Amygdala (tissue), 56 donors: ENCODE measurements around the gene CHMP3.
A peak's percentile ranks its signal among the peaks of the same experiment; 100 is the strongest.
"Not testable (repeated sequence)": the region's sequence is repeated elsewhere in the genome, so short reads cannot be mapped to it uniquely, and the experiment has no call there.

Experiments used
- DNase-seq, 56 donors: peaks; one replicate each; lab custom pipeline; 2025; lab: John Stamatoyannopoulos, UW

The CHMP3 gene

GRCh38 chr2:86512892-86513291 is 50.4 kb downstream of the CHMP3 start:
- no peak for DNase-seq

- DNase-seq = no peak
Observed at GRCh38 chr2:86512034-86512433, 51.2 kb downstream of the CHMP3 start.

- no peak for DNase-seq
Observed at GRCh38 chr2:86510436-86510933, 52.8 kb downstream of the CHMP3 start.

- no peak for DNase-seq
Observed at GRCh38 chr2:86507600-86507999, 55.6 kb downstream of the CHMP3 start.

- no peak for DNase-seq
Observed at GRCh38 chr2:86500325-86501083, 62.7 kb downstream of the CHMP3 start.

GRCh38 chr2:86499326-86499725 is 63.9 kb downstream of the CHMP3 start:
- no peak for DNase-seq

GRCh38 chr2:86498468-86499260 is 64.6 kb downstream of the CHMP3 start:
- DNase-seq = no peak

- DNase-seq = not testable (repeated sequence)
Observed at GRCh38 chr2:86496391-86496790, 66.9 kb downstream of the CHMP3 start.

GRCh38 chr2:86492048-86492453 is 71.2 kb downstream of the CHMP3 start:
- no peak for DNase-seq

GRCh38 chr2:86491088-86491487 is 72.2 kb downstream of the CHMP3 start:
- DNase-seq = no peak

GRCh38 chr2:86490245-86490644 is 73.0 kb downstream of the CHMP3 start:
- DNase-seq = no peak

GRCh38 chr2:86489542-86489941 is 73.7 kb downstream of the CHMP3 start:
- DNase-seq = no peak

GRCh38 chr2:86488561-86489250 is 74.5 kb downstream of the CHMP3 start:
- no peak for DNase-seq

- DNase-seq = no peak
Observed at GRCh38 chr2:86487062-86487461, 76.2 kb downstream of the CHMP3 start.

- DNase-seq = no peak
Observed at GRCh38 chr2:86485802-86486201, 77.4 kb downstream of the CHMP3 start.

GRCh38 chr2:86485103-86485502 is 78.1 kb downstream of the CHMP3 start:
- no peak for DNase-seq

GRCh38 chr2:86484385-86484784 is 78.9 kb downstream of the CHMP3 start:
- peak in 4 of 56 donors; percentile 2 to 18 (median 11) for DNase-seq

- DNase-seq = no peak
Observed at GRCh38 chr2:86482034-86482433, 81.2 kb downstream of the CHMP3 start.

GRCh38 chr2:86480105-86480504 is 83.1 kb downstream of the CHMP3 start:
- peak in 27 of 56 donors; percentile 2 to 46 (median 15) for DNase-seq

- DNase-seq = no peak
Observed at GRCh38 chr2:86477349-86477748, 85.9 kb downstream of the CHMP3 start.

GRCh38 chr2:86476918-86477317 is 86.3 kb downstream of the CHMP3 start:
- DNase-seq = no peak
